Epithelial cell of esophagus (primary cell): ENCODE results near the gene KRTAP10-2.
"Not testable (repeated sequence)": the region's sequence is repeated elsewhere in the genome, so short reads cannot be mapped to it uniquely, and the experiment has no call there.

Experiments used
- DNase-seq: peaks from one replicate; pipeline ENCODE4 v3.0.0; 2010; ENCODE audit warnings: low read depth
- H3K4me3 ChIP-seq: 2 replicates; pipeline ENCODE4 v1.5.1; 2011; ENCODE audit warnings: mild to moderate bottlenecking, low read length, control low read depth
- CTCF ChIP-seq: IDR thresholded peaks from 2 replicates; pipeline ENCODE4 v1.5.1; 2011; ENCODE audit warnings: low read depth, mild to moderate bottlenecking, low read length, control low read depth, inconsistent platforms; ENCODE audit not compliant: insufficient read depth; ENCODE audit errors: missing control alignments

KRTAP10-2 gene

GRCh38 chr21:44579833-44580144 lies 28.5 kb upstream of the KRTAP10-2 start:
- no peak overlapping the region for H3K4me3 ChIP-seq
- no peak for DNase-seq
- TF ChIP-seq CTCF = no peak

GRCh38 chr21:44579056-44579832 lies 27.9 kb upstream of the KRTAP10-2 start:
- no peak for DNase-seq
- no peak for TF ChIP-seq CTCF
- no peak overlapping the region for H3K4me3 ChIP-seq

- DNase-seq = no peak
- no peak for TF ChIP-seq CTCF
- no peak overlapping the region for H3K4me3 ChIP-seq
These were observed 27.2 kb upstream of the KRTAP10-2 start for GRCh38 chr21:44578371-44579055.

- H3K4me3 ChIP-seq = no peak overlapping the region
- TF ChIP-seq CTCF = no peak
- no peak for DNase-seq
These were observed 24.7 kb upstream of the KRTAP10-2 start for GRCh38 chr21:44576025-44576420.

GRCh38 chr21:44575307-44576024 lies 24.2 kb upstream of the KRTAP10-2 start:
- no peak for DNase-seq
- H3K4me3 ChIP-seq = no peak overlapping the region
- TF ChIP-seq CTCF = no peak

GRCh38 chr21:44574457-44575306 lies 23.4 kb upstream of the KRTAP10-2 start:
- H3K4me3 ChIP-seq = no peak overlapping the region
- TF ChIP-seq CTCF = no peak
- no peak for DNase-seq

GRCh38 chr21:44573630-44574456 lies 22.5 kb upstream of the KRTAP10-2 start, which contains the start of gene KRTAP10-4:
TSS of gene KRTAP10-4 (plus strand) at chr21:44573729. CDS start at chr21:44573759, 30 bp downstream.
- H3K4me3 ChIP-seq, DNase-seq: not testable (repeated sequence)
